ENCODE data around the gene SEPHS2. TPM values are rescaled to one million over a fixed set of nuclear protein-coding genes. Genes with fewer than 3 reads are reported as not detected.
"Not testable (repeated sequence)": the region's sequence is repeated elsewhere in the genome, so short reads cannot be mapped to it uniquely, and the experiment has no call there.

The SEPHS2 gene
- total and polyA plus RNA-seq, 8 donors = 28.4 to 64.0 (median 32.2) TPM

DNA sequence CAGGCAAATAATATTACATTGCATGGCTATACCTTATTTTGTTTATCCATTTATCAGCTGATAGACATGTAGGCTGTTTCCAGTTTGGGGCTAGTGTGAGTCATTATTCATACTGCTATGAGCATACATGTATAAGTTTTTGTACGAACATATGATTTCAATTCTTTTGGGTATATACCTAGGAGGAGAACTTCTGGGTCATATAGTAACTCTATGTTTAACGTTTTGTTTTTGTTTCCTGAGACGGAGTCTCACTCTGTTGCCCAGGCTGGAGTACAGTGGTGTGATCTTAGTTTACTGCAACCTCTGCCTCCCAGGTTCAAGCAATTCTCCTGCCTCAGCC lies 24.5 kb upstream of the SEPHS2 start:
- no peaks in the 10 kb centered on the region for H3K36me3 ChIP-seq
- peak overlapping the region in 1 of 2 donors; percentile 88 for H3K27ac ChIP-seq
- intact Hi-C loops (cut with DNase I) = no loop called here
- no peak for TF ChIP-seq CTCF (IDR thresholded peaks at IDR 0.05)
- no peak overlapping the region for H3K4me3 ChIP-seq
- peaks cover 0 to 58% of the 10 kb centered on the region in 2 donors for H3K4me1 ChIP-seq
- ATAC-seq = no peak
- H3K9me3 ChIP-seq = no peaks in the 10 kb centered on the region
- H3K27me3 ChIP-seq = peaks cover 0 to 37% of the 10 kb centered on the region in 2 donors
- no peak for DNase-seq

DNA sequence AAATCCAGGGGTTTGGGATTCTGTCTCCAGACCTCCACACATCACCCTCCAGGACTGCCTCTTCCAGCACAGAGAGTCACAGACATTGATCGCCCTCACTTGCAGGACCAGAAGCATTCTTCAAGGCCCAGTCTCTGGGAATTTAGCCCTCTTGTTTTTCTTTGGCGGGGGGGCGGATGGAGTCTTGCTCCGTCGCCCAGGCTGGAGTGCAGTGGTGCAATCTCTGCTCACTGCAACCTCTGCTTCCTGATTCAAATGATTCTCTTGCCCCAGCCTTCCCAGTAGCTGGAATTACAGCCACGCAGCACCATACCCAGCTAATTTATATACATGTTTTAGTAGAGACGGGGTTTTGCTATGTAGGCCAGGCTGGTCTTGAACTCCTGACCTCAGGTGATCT lies 18.4 kb upstream of the SEPHS2 start:
- no peak for TF ChIP-seq CTCF (IDR thresholded peaks at IDR 0.05)
- DNase-seq = no peak
- Histone ChIP-seq H3K9me3 (no peaks in the 10 kb centered on the region), H3K4me3 (no peak overlapping the region), H3K27me3 (no peaks in the 10 kb centered on the region), H3K36me3 (no peaks in the 10 kb centered on the region), H3K4me1 (peaks cover 0 to 21% of the 10 kb centered on the region in 2 donors), H3K27ac (no peak overlapping the region)
- intact Hi-C loops (cut with DNase I) = no loop called here
- ATAC-seq = no peak

GRCh38 chr16:30461426-30461825 lies 15.8 kb upstream of the SEPHS2 start:
- H3K9me3 ChIP-seq; ATAC-seq; DNase-seq; intact Hi-C loops (cut with DNase I); H3K27ac ChIP-seq; H3K36me3 ChIP-seq; H3K4me3 ChIP-seq; H3K27me3 ChIP-seq: not testable (repeated sequence)
- peaks cover 0 to 24% of the 10 kb centered on the region in 2 donors for H3K4me1 ChIP-seq

DNA sequence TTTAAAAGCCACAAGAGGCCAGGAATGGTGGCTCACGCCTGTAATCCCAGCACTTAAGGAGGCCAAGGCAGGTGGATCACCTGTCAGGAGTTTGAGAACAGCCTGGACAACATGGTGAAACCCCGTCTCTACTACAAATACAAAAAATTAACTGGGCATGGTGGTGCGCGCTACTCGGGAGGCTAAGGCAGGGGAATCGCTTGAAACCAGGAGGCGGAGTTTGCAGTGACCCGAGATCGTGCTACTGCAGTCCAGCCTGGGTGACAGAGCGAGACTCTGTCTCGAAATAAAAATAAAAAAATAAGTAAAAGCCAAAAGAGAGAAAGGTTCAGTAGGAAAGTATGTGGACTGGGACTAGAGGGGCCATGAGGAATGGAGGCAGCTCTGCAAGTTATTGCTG lies 13.8 kb upstream of the SEPHS2 start:
- Histone ChIP-seq H3K27ac (peak overlapping the region in 1 of 2 donors; percentile 68), H3K36me3 (no peaks in the 10 kb centered on the region), H3K27me3 (no peaks in the 10 kb centered on the region), H3K9me3 (no peaks in the 10 kb centered on the region), H3K4me1 (peaks cover 0 to 24% of the 10 kb centered on the region in 2 donors), H3K4me3 (no peak overlapping the region)
- intact Hi-C loops (cut with DNase I) = no loop called here
- no peak for TF ChIP-seq CTCF (IDR thresholded peaks at IDR 0.05)
- DNase-seq (no peak), ATAC-seq (no peak)

DNA sequence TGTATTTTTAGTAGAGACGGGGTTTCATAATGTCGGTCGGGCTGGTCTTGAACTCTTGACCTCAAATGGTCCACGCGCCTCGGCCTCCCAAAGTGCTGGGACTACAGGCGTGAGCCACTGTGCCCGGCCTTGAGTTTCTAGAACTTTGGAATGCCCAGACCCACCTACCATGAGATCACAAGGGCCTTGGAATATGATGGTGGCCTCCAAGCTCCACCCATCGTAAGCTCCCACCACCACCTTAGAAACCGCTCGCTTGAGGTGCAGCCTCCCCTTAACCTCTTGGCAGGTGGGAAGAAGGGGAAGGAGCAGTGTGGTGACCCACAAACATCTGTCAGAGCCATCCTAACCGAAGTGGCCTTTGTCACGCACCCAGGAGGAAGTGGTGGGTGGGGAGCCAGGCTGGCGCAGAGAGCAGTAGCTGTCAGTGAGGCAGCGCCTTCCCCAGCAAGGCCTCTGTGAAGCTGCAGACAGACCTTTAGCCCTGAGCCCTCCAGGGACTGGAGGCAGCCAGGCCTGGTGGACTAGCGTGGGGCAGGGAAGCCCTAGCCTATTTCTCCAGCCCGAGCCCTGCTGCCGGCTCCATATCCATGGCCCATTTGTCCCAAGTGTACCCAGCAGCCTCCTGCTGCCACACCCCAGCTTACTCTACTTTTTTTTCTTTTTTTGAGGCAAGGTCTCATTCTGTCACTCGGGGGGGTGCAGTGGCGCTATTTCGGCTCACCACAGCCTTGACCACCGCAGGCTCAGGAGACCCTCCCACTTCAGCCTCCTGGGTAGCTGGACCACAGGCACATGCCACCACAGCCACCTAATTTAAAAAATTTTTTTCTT lies 13.1 kb upstream of the SEPHS2 start:
- ATAC-seq (peak; percentile 85), DNase-seq (peak in 2 of 4 donors; percentile 81 to 91)
- Histone ChIP-seq H3K4me3 (no peak overlapping the region), H3K36me3 (no peaks in the 10 kb centered on the region), H3K27ac (peak overlapping the region in 1 of 2 donors; percentile 68), H3K27me3 (no peaks in the 10 kb centered on the region), H3K9me3 (no peaks in the 10 kb centered on the region), H3K4me1 (peaks cover 0 to 24% of the 10 kb centered on the region in 2 donors)
- no peak for TF ChIP-seq CTCF (IDR thresholded peaks at IDR 0.05)
- intact Hi-C loops (cut with DNase I) = no loop called here
